ENCODE measurements around the gene CFAP65.

CFAP65 gene, protein sequence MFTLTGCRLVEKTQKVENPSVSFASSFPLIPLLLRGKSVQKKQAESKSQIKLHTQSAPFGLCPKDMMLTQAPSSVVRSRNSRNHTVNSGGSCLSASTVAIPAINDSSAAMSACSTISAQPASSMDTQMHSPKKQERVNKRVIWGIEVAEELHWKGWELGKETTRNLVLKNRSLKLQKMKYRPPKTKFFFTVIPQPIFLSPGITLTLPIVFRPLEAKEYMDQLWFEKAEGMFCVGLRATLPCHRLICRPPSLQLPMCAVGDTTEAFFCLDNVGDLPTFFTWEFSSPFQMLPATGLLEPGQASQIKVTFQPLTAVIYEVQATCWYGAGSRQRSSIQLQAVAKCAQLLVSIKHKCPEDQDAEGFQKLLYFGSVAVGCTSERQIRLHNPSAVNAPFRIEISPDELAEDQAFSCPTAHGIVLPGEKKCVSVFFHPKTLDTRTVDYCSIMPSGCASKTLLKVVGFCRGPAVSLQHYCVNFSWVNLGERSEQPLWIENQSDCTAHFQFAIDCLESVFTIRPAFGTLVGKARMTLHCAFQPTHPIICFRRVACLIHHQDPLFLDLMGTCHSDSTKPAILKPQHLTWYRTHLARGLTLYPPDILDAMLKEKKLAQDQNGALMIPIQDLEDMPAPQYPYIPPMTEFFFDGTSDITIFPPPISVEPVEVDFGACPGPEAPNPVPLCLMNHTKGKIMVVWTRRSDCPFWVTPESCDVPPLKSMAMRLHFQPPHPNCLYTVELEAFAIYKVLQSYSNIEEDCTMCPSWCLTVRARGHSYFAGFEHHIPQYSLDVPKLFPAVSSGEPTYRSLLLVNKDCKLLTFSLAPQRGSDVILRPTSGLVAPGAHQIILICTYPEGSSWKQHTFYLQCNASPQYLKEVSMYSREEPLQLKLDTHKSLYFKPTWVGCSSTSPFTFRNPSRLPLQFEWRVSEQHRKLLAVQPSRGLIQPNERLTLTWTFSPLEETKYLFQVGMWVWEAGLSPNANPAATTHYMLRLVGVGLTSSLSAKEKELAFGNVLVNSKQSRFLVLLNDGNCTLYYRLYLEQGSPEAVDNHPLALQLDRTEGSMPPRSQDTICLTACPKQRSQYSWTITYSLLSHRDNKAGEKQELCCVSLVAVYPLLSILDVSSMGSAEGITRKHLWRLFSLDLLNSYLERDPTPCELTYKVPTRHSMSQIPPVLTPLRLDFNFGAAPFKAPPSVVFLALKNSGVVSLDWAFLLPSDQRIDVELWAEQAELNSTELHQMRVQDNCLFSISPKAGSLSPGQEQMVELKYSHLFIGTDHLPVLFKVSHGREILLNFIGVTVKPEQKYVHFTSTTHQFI (N-terminal part only)

DNA sequence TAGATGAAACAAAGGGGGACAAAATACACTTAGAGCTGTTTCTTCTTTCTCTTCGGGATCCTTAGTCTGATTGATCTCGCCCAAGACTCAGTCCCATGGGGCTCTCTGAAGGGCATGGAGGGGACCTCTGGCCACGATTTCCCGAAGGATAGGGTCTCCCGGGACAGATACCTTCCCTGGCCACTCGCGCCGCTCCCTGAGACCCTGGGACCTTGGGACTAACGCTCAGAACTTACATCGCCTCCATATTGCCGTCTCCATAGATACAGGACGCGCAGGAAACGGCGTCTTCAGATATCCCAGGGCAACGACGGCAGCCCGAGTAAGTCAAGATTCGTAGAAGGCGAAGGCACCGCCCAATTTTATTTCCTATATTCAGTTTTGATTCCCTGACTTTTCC, at the start of gene CFAP65:
Gene CFAP65, minus strand, starts transcription at position 265 of the 400 bp plus-strand sequence. CDS start 2,468 bp downstream, outside the sequence.
- peak; percentile 30 to 50 for DNase-seq

DNA sequence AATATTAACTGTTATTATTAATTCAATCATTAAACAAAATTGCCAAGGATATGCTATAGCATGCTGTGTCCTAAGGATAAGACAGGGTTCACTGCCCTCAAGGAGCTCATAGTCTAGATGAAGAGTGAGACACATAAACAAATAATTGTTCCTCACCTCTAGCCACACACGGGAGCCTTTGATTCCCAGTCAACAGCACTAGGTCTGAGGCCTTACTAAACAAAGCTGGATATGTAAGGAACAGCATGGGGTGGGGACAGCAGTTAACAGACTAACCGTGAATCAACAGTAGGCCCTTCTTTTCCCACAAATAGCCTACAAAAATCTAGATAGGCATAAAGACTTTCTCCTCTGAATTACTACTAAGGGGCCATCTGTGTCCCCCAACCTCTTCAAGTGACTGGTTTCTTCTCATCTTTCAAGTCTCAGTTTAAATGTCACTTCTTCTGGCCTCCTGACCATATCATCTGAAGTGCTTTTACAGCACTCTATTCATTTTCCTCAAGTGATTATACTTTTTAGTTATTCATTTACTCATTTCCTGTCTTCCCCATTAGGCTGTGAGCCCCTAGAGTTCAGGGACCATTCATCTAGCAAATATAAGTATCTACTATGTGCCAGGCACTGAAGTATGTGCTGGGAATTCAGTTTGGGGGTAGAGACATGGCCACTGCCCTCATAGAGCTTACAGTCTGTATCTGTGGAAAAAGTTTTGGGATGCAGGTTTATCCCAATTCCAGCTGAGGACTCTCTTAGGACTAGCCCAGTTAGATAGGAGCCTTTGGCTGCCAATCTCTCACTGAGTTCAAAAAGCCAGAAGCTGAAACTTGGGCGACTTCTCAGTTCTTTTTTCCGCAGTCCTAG, 49.4 kb upstream of the CFAP65 start:
- DNase-seq, result no peak

DNA sequence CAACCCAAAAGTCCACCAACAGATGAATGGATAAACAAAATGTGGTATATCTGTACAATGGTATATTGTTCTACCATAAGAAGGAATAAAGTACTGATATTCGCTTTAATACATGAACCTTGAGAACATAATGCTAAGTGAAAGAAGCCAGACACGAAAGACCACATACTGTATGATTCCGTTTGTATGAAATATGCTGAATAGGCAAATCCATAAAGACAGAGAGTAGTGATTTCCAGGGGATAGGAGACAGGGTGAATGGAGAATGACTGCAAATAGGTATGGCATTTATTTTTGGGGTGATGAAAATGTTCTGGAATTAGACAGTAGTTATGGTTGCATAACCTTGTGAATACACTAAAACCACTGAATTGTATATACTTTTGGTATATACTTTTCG, 48.0 kb upstream of the CFAP65 start:
- DNase-seq, result no peak

GRCh38 chr2:219087848-219088247, 46.5 kb upstream of the CFAP65 start:
- no peak for DNase-seq

DNA sequence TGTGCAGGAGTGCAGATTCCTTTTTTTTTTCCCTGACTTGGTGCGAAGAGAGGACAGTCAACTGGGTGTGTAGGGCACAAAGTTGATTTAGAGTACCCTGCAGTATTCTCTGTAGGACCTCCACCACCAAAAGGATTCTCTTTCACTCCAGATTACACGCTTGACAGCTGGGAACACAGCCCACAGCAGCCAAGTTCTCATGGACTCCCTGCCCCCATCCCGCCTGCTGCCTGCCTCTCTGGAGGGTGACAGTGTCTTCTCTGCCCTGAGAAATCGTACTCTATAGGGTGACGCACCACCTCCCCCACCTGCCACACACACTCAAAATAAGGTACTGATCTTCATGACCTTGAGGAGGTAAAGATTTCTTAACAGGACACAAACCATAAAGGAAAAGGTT, 46.0 kb upstream of the CFAP65 start:
- no peak for DNase-seq

- DNase-seq, result no peak
Measured at GRCh38 chr2:219086196-219086595, 44.9 kb upstream of the CFAP65 start.

GRCh38 chr2:219084791-219085190, 43.5 kb upstream of the CFAP65 start:
- DNase-seq, result no peak

DNA sequence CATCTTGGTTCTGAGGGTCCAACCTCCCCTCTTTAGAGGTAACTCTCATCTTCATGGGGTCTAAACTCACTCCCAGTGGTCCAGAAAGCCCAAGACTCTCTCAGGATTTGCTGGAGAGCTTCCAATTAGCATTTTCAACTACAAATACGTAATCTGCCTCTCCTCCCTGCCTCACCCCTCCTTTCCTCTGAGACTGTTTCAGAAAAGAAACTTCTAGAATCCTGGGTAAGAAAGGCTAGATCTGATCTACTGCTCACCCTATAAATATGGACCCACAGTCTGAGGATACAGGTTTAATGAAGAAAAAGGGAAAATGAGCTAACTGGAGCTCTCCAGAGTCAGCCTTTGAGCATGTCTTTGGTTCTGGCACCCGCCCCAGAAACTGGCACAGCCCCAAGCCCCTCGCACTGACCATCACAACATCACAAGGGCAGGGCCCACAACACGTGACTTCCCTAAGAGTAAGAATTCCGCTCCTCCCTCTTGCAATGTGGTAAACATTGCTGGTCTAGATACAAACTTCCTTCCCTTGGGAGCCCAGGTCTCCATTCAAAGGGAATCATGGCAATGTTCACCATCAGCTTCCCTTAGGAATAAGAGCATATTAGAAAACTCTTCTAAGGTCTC, 41.1 kb upstream of the CFAP65 start:
- no peak for DNase-seq

GRCh38 chr2:219081701-219082331, 40.5 kb upstream of the CFAP65 start:
- no peak for DNase-seq

GRCh38 chr2:219081096-219081495, 39.8 kb upstream of the CFAP65 start:
- no peak for DNase-seq

DNA sequence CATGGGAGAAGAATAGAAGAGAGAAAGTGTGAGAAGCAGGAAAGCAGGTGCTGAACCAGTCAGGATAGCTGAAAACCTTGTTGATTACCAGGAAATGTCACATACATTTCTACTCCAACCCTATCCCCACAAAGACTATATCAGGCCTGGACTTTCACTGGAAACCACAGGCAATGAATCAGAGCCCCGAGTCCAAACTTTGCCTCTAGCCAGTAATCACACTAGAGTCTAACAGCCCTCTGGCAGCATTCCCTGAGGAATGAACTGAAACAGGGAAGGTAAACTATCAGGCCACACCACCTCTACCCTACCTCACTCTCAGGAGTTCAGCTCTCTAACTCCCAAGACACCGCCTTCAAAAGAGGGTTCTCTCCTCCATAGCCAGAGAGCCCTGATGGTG, 38.1 kb upstream of the CFAP65 start:
- DNase-seq, result no peak

GRCh38 chr2:219078951-219079350, 37.6 kb upstream of the CFAP65 start:
- no peak for DNase-seq

DNA sequence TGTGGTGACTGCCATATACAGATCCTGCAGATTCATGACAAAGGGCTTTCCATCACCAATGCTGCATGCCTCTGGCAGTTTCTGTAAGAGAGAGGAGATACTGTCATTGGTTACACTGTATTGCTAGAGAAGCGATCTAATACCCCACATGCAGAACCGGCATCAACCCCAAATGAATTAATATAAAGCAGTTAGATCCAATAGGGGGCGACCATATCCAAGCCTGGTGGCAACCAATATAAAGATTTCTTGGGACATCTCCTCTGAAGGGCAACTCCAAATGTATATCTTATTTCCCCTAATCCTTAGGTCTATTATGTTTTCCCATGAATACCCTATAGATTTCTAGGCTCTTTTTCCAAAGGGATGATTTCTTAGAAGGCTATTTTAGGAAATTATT, 36.8 kb upstream of the CFAP65 start:
- DNase-seq, result no peak

DNA sequence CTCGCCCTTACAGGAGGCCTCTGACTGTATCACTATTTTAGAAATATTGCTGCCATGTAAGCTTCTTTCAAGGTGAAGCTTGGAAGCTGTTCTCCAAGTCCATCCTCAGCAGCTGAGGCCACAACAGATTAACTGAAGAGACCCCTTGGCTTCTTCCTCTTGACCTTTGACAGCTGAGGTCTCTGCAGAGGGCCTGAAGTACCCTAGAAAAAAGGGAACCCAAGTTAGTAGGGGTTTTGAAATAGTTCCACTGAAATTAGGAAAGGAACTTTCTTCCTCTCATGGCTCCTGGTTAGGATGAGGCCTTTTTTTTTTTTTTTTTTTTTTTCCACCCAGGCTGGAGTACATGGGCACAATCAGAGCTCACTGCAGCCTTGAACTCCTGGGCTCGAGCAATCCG, 34.9 kb upstream of the CFAP65 start:
- DNase-seq, result no peak

- peak; percentile 46 for DNase-seq
Measured at GRCh38 chr2:219073413-219074129, 32.3 kb upstream of the CFAP65 start.

GRCh38 chr2:219072741-219073250, 31.5 kb upstream of the CFAP65 start:
- no peak for DNase-seq

DNA sequence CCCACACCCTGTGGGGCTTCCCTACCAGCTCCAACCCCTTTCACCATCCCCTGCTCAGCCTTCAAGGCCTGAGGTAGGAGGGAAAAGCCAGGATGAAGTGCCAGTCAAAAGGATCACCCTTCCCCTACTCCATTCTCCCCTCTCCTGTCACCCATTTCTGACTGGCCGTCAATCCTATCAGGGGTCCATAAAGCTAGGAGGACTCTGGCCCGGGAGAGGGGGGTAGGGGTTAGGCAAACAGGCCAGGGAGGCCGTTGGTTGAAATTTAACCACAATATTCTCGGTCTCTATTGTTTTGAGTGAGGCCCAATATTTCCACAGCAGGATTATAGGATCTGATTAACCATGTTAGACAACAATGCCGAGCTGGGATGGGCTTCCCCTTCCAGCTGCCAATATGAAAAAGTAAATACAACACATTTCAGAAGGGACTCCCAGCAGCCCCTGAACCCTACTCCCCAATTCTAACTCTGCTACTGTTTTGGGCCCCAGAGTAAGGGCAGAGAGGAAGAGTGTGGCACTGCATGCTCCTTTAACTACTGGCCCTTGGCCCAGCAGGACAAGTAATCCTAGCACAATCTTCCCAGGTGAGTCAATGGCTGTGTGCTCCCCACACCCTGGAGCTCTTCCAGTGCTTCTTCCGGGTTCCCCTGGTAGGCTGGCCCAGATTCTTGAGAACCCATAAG, 30.0 kb upstream of the CFAP65 start:
- no peak for DNase-seq

DNA sequence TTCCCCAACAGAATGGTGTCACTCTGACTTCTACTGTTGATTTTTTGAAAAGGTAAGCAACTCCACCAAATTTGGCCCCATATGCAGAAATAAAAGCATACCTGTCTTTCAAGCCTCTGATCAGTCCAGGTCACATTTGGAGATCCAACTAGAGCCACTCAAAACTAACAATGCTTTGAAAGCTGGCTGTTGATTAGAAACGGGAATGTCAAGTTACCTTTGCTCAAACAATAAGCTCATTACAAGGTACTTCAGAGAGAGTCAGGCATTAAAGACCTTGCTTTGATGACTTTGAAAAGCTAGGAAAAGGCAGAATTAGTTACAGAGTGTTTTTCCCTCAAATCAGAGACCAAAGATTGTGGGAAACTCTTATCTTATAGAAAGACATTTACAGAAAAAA, 24.2 kb upstream of the CFAP65 start:
- no peak for DNase-seq

- DNase-seq, result no peak
Measured at GRCh38 chr2:219062081-219062480, 20.8 kb upstream of the CFAP65 start.

All from NCI-H2081 (cell line).